HCT116 (cell line): ENCODE data around the gene STX2. TPM values are rescaled to one million over a fixed set of nuclear protein-coding genes. Genes with fewer than 3 reads are reported as not detected.
A peak's percentile ranks its signal among the peaks of the same experiment; 100 is the strongest.

Source experiments
- ATAC-seq: fragments of 200-7000 bp; cut with Tn5 transposase; 2 replicates; pipeline ENCODE4 v1.9.1; 2020; ENCODE audit warnings: mild to moderate bottlenecking, moderate library complexity
- BruUV-seq: library from RNA; stranded (reverse); fragments of 400-500 nt; replicated peaks from 2 replicates; lab custom pipeline; 2021; lab: Mats Ljungman, UMichigan
- CTCF ChIA-PET: fragments of 300-600 bp; sonication (Branson Sonifier 250); formaldehyde crosslinking; loops from one replicate; lab custom pipeline; 2021; ENCODE audit warnings: antibody characterized with exemption; lab: Charles Lee
- POLR2A ChIA-PET: fragments of 300-600, 350-600 bp; sonication (Branson Sonifier 250); formaldehyde crosslinking; loops from one replicate; lab custom pipeline; 2021; ENCODE audit warnings: antibody characterized with exemption; lab: Charles Lee
- RAD21 ChIA-PET, 2 experiments: fragments of 300-600 bp; sonication (Branson Sonifier 250); formaldehyde crosslinking; loops; one replicate each; lab custom pipeline; 2023; ENCODE audit warnings: low total read pairs in 2 of 2; ENCODE audit not compliant: uncharacterized antibody in 2 of 2, unreplicated experiment in 2 of 2, low non-redundant PET in 1 of 2; lab: Charles Lee
- DNase-seq: peaks from one replicate; pipeline ENCODE4 v3.0.0-alpha.2; 2010; ENCODE audit warnings: low read depth, low spot score
- H2AFZ ChIP-seq: fragments of 200-600 bp; shearing (Covaris generic), sonication (generic); 2 replicates; pipeline ENCODE4 v1.6.1; 2017; ENCODE audit warnings: low read depth, mixed run types, mixed read lengths, antibody characterized with exemption, low read length; ENCODE audit not compliant: poor library complexity, severe bottlenecking
- H3K27ac ChIP-seq: 2 replicates; pipeline ENCODE4 v1.5.1; 2012; ENCODE audit warnings: low read depth, low read length
- H3K27me3 ChIP-seq: fragments of 200-600 bp; sonication (generic); 2 replicates; pipeline ENCODE4 v1.6.1; 2016; ENCODE audit warnings: mixed run types, low read length, mixed read lengths; ENCODE audit not compliant: insufficient read depth
- H3K36me3 ChIP-seq, 2 experiments: fragments of 200-500 bp in 1 of 2; fragments of 200-600 bp in 1 of 2; sonication (Bioruptor generic) in 1 of 2; sonication (generic) in 1 of 2; 2 replicates each; pipeline versions ENCODE4 v1.5.1 to v1.6.1; 2014 to 2016; ENCODE audit warnings: low read length in 2 of 2, inconsistent platforms in 1 of 2, mixed read lengths in 1 of 2, mixed run types in 1 of 2; ENCODE audit not compliant: insufficient read depth in 2 of 2, control insufficient read depth in 1 of 2
- H3K4me1 ChIP-seq, 2 experiments: fragments of 200-600 bp in 1 of 2; sonication (generic) in 1 of 2; 2 replicates each; pipeline versions ENCODE4 v1.5.1 to v1.6.1; 2012 to 2017; ENCODE audit warnings: low read length in 2 of 2, inconsistent platforms in 1 of 2, mild to moderate bottlenecking in 1 of 2, mixed read lengths in 1 of 2, mixed run types in 1 of 2, moderate library complexity in 1 of 2; ENCODE audit not compliant: insufficient read depth in 2 of 2, control insufficient read depth in 1 of 2
- H3K4me2 ChIP-seq: fragments of 200-600 bp; sonication (generic); 2 replicates; pipeline ENCODE4 v1.6.1; 2017; ENCODE audit warnings: mixed run types, low read length, mixed read lengths
- H3K4me3 ChIP-seq, 2 experiments: fragments of 200-600 bp in 1 of 2; sonication (generic) in 1 of 2; replicated peaks in 1 of 2; 2 replicates each; pipeline ENCODE4 v1.5.1; 2011 to 2016; ENCODE audit warnings: low read length in 2 of 2, control low read depth in 1 of 2, low read depth in 1 of 2, mild to moderate bottlenecking in 1 of 2, mixed read lengths in 1 of 2, mixed run types in 1 of 2
- H3K79me2 ChIP-seq: fragments of 200-600 bp; sonication (generic); 2 replicates; pipeline ENCODE4 v1.6.1; 2017; ENCODE audit warnings: mild to moderate bottlenecking, mixed run types, low read length, moderate library complexity, mixed read lengths; ENCODE audit not compliant: insufficient read depth
- H3K9ac ChIP-seq: fragments of 200-600 bp; sonication (generic); 2 replicates; pipeline ENCODE4 v1.6.1; 2016; ENCODE audit warnings: low read length, mixed read lengths
- H3K9me2 ChIP-seq: fragments of 200-600 bp; sonication (generic), shearing (Covaris generic); 2 replicates; pipeline ENCODE4 v1.6.1; 2017; ENCODE audit warnings: mixed run types, mild to moderate bottlenecking, moderate library complexity; ENCODE audit not compliant: insufficient read depth
- H3K9me3 ChIP-seq, 2 experiments: fragments of 200-500 bp in 1 of 2; fragments of 200-600 bp in 1 of 2; sonication (Bioruptor generic) in 1 of 2; sonication (generic) in 1 of 2; 2 replicates each; pipeline ENCODE4 v1.6.1; 2014 to 2017; ENCODE audit warnings: low read length in 2 of 2, mixed read lengths in 2 of 2, inconsistent platforms in 1 of 2, low read depth in 1 of 2, mild to moderate bottlenecking in 1 of 2, mixed run types in 1 of 2, moderate library complexity in 1 of 2; ENCODE audit not compliant: control insufficient read depth in 1 of 2, insufficient read depth in 1 of 2
- H4K20me1 ChIP-seq: fragments of 200-600 bp; sonication (generic), shearing (Covaris generic); 2 replicates; pipeline ENCODE4 v1.6.1; 2017; ENCODE audit warnings: mixed run types, mild to moderate bottlenecking, moderate library complexity; ENCODE audit not compliant: insufficient read depth
- ELF1 ChIP-seq: IDR thresholded peaks from 2 replicates; pipeline ENCODE4 v1.6.1; 2012; ENCODE audit warnings: low read depth, borderline replicate concordance
- JUND ChIP-seq: IDR thresholded peaks from 2 replicates; pipeline ENCODE4 v1.6.1; 2012
- TCF7L2 ChIP-seq: IDR thresholded peaks from 2 replicates; pipeline ENCODE4 v1.7.0; 2011; ENCODE audit warnings: borderline replicate concordance, inconsistent platforms; ENCODE audit not compliant: insufficient read depth, insufficient read length; ENCODE audit errors: extremely low read depth
- ZNF274 ChIP-seq: fragments of 200-500 bp; sonication (Bioruptor generic); IDR thresholded peaks from 2 replicates; pipeline ENCODE4 v1.6.1; 2014; ENCODE audit warnings: mild to moderate bottlenecking, low read depth, low read length, inconsistent platforms
- intact Hi-C: fragments of 100-400 bp; cut with micrococcal nuclease; formaldehyde crosslinking; loops from 2 replicates; pipeline ENCODE4 v1.10.0; 2022
- total RNA-seq: library from RNA; stranded (reverse); gene quantifications from one replicate; pipeline ENCODE4 v1.2.1, GENCODE V29; 2021; ENCODE audit not compliant: unreplicated experiment
- TF ChIP-seq, protein P1 (sequence below): IDR thresholded peaks from 2 replicates; pipeline ENCODE4 v1.6.1; 2012; ENCODE audit warnings: low read depth

STX2 gene
- total RNA-seq, 1 experiment from 2014 or later = 19.2 TPM

GRCh38 chr12:130766470-130766869, 72.6 kb downstream of the STX2 start:
- H3K9ac ChIP-seq = no peak overlapping the region
- H3K27ac ChIP-seq = no peak overlapping the region
- peaks cover 0 to 5% of the 10 kb centered on the region in 2 experiments; a peak in 2 of 4 replicates for H3K4me1 ChIP-seq
- no peaks in the 10 kb centered on the region for H3K79me2 ChIP-seq
- TF ChIP-seq ZNF274 = no peak
- no peak for TF ChIP-seq ELF1
- H3K9me2 ChIP-seq = no peaks in the 10 kb centered on the region
- intact Hi-C loops = no loop called here
- no TSS peak for BruUV-seq
- H3K27me3 ChIP-seq = peaks cover 10% of the 10 kb centered on the region; the same call in 1 of the 2 replicates
- DNase-seq (no peak), ATAC-seq (no peak)
- no peak overlapping the region for H3K4me3 ChIP-seq
- peaks cover 0 to 6% of the 10 kb centered on the region in 2 experiments; a peak in 1 of 4 replicates for H3K9me3 ChIP-seq
- no peak overlapping the region for H3K4me2 ChIP-seq
- no peaks in the 10 kb centered on the region for H3K36me3 ChIP-seq
- CTCF ChIA-PET = no interaction called here
- RAD21 ChIA-PET = no interaction called here
- POLR2A ChIA-PET = no interaction called here
- no peaks in the 10 kb centered on the region for H4K20me1 ChIP-seq
- no peak overlapping the region for H2AFZ ChIP-seq

DNA sequence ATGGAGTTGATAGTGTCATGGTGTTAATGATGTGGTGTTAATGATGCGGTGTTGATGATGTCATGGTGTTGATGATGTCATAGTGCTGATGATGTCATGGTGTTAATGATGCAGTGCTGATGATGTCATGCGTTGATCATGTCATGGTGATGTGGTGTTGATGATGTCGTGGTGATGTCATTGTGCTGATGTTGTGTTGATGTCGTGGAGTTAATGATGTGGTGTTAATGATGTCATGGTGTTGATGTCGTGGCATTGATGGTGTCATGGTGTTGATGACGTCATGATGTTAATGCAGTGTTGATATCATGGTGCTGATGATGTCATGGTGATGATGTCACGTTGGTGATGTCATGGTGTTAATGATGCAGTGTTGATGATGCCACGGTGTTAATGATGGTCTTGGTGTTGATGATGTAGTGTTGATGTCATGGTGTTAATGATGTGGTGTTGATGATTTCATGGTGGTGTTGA, 73.8 kb downstream of the STX2 start:
- Histone ChIP-seq H3K4me2 (no peak overlapping the region), H3K9ac (no peak overlapping the region), H3K4me1 (peaks cover 0 to 5% of the 10 kb centered on the region in 2 experiments; a peak in 2 of 4 replicates), H3K27me3 (peaks cover 10% of the 10 kb centered on the region; the same call in 1 of the 2 replicates), H2AFZ (no peak overlapping the region), H3K36me3 (no peaks in the 10 kb centered on the region), H3K9me3 (peaks cover 0 to 6% of the 10 kb centered on the region in 2 experiments; a peak in 1 of 4 replicates), H3K9me2 (no peaks in the 10 kb centered on the region), H4K20me1 (no peaks in the 10 kb centered on the region), H3K27ac (no peak overlapping the region), H3K79me2 (no peaks in the 10 kb centered on the region), H3K4me3 (no peak overlapping the region)
- BruUV-seq = no TSS peak
- CTCF ChIA-PET = no interaction called here
- RAD21 ChIA-PET = no interaction called here
- TF ChIP-seq TCF7L2 (no peak), JUND (no peak)
- TF ChIP-seq, protein P1, sequence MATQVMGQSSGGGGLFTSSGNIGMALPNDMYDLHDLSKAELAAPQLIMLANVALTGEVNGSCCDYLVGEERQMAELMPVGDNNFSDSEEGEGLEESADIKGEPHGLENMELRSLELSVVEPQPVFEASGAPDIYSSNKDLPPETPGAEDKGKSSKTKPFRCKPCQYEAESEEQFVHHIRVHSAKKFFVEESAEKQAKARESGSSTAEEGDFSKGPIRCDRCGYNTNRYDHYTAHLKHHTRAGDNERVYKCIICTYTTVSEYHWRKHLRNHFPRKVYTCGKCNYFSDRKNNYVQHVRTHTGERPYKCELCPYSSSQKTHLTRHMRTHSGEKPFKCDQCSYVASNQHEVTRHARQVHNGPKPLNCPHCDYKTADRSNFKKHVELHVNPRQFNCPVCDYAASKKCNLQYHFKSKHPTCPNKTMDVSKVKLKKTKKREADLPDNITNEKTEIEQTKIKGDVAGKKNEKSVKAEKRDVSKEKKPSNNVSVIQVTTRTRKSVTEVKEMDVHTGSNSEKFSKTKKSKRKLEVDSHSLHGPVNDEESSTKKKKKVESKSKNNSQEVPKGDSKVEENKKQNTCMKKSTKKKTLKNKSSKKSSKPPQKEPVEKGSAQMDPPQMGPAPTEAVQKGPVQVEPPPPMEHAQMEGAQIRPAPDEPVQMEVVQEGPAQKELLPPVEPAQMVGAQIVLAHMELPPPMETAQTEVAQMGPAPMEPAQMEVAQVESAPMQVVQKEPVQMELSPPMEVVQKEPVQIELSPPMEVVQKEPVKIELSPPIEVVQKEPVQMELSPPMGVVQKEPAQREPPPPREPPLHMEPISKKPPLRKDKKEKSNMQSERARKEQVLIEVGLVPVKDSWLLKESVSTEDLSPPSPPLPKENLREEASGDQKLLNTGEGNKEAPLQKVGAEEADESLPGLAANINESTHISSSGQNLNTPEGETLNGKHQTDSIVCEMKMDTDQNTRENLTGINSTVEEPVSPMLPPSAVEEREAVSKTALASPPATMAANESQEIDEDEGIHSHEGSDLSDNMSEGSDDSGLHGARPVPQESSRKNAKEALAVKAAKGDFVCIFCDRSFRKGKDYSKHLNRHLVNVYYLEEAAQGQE = no peak
- ATAC-seq (peak; percentile 18), DNase-seq (peak; percentile 57)
- POLR2A ChIA-PET = no interaction called here
- intact Hi-C loops = no loop called here
